Progenitor cell of endocrine pancreas (in vitro differentiated cells): ENCODE results near the gene FCHSD2. TPM values are rescaled to one million over a fixed set of nuclear protein-coding genes. Genes with fewer than 3 reads are reported as not detected.

Source experiments
- DNase-seq: peaks from one replicate; pipeline ENCODE4 v3.0.0; 2021; ENCODE audit warnings: low spot score; ENCODE audit not compliant: unreplicated experiment
- H3K27ac Mint-ChIP-seq: 2 replicates; pipeline ENCODE4 v1.8.0; 2021; ENCODE audit warnings: mild to moderate bottlenecking, moderate library complexity, mixed read lengths
- H3K27me3 Mint-ChIP-seq: 2 replicates; pipeline ENCODE4 v1.8.0; 2021; ENCODE audit warnings: mixed read lengths
- H3K36me3 Mint-ChIP-seq: 2 replicates; pipeline ENCODE4 v1.8.0; 2022; ENCODE audit warnings: mixed read lengths; ENCODE audit not compliant: insufficient read depth
- H3K4me1 Mint-ChIP-seq: 2 replicates; pipeline ENCODE4 v1.8.0; 2021; ENCODE audit warnings: low read depth, mixed read lengths
- H3K4me3 Mint-ChIP-seq: 2 replicates; pipeline ENCODE4 v1.8.0; 2021; ENCODE audit warnings: low read depth, mild to moderate bottlenecking, moderate library complexity, mixed read lengths
- H3K9me3 Mint-ChIP-seq: 2 replicates; pipeline ENCODE4 v1.8.0; 2021; ENCODE audit warnings: low read depth, mixed read lengths
- CTCF ChIP-seq: fragments of 200-600 bp; sonication (generic); IDR thresholded peaks from one replicate; pipeline ENCODE4 v1.5.0; 2021; ENCODE audit warnings: antibody characterized with exemption, mild to moderate bottlenecking; ENCODE audit not compliant: unreplicated experiment
- total RNA-seq: library from RNA; stranded (reverse); gene quantifications from 2 replicates; pipeline ENCODE4 v1.2.1, GENCODE V29; 2021

Gene FCHSD2
- total RNA-seq, 1 donor from 2014 or later, result 35.4 TPM

- no peak for TF ChIP-seq CTCF
- H3K27me3 Mint-ChIP-seq, result no peaks in the 10 kb centered on the region
- no peak for DNase-seq
- peaks cover 17% of the 10 kb centered on the region for H3K36me3 Mint-ChIP-seq
- peaks cover 12% of the 10 kb centered on the region for H3K9me3 Mint-ChIP-seq
- H3K4me1 Mint-ChIP-seq, result no peaks in the 10 kb centered on the region
- H3K4me3 Mint-ChIP-seq, result no peak overlapping the region
- H3K27ac Mint-ChIP-seq, result no peak overlapping the region
Measured at GRCh38 chr11:73011126-73011817, 130.8 kb downstream of the FCHSD2 start.

GRCh38 chr11:73009972-73010371, 132.1 kb downstream of the FCHSD2 start:
- Mint-ChIP-seq H3K9me3 (peaks cover 12% of the 10 kb centered on the region), H3K4me3 (no peak overlapping the region), H3K27ac (no peak overlapping the region), H3K4me1 (no peaks in the 10 kb centered on the region), H3K27me3 (no peaks in the 10 kb centered on the region), H3K36me3 (peaks cover 17% of the 10 kb centered on the region)
- TF ChIP-seq CTCF, result no peak
- no peak for DNase-seq

GRCh38 chr11:73004088-73004487, 138.0 kb downstream of the FCHSD2 start:
- Mint-ChIP-seq H3K9me3 (peaks cover 3% of the 10 kb centered on the region), H3K27me3 (no peaks in the 10 kb centered on the region), H3K4me3 (no peak overlapping the region), H3K4me1 (peaks cover 13% of the 10 kb centered on the region), H3K36me3 (peaks cover 13% of the 10 kb centered on the region), H3K27ac (no peak overlapping the region)
- no peak for TF ChIP-seq CTCF
- no peak for DNase-seq

GRCh38 chr11:73003088-73003487, 139.0 kb downstream of the FCHSD2 start:
- Mint-ChIP-seq H3K27ac (no peak overlapping the region), H3K27me3 (no peaks in the 10 kb centered on the region), H3K4me1 (peaks cover 13% of the 10 kb centered on the region), H3K36me3 (peaks cover 11% of the 10 kb centered on the region), H3K9me3 (peaks cover 3% of the 10 kb centered on the region), H3K4me3 (no peak overlapping the region)
- DNase-seq, result no peak
- no peak for TF ChIP-seq CTCF

GRCh38 chr11:73002214-73002613, 139.9 kb downstream of the FCHSD2 start:
- Mint-ChIP-seq H3K4me1 (peaks cover 13% of the 10 kb centered on the region), H3K4me3 (no peak overlapping the region), H3K9me3 (peaks cover 3% of the 10 kb centered on the region), H3K36me3 (peaks cover 11% of the 10 kb centered on the region), H3K27me3 (no peaks in the 10 kb centered on the region), H3K27ac (peak overlapping the region; percentile 4)
- TF ChIP-seq CTCF, result no peak
- DNase-seq, result no peak
